Stimulated activated CD4-positive, alpha-beta T cell treated with anti-CD3 and anti-CD28 coated beads, TNF-alpha, amount 100 ng/mL, for 24 hours (primary cell): ENCODE measurements around the gene ADGRA1.

Experiments used
- DNase-seq, 3 experiments: peaks; one replicate each; pipeline ENCODE4 v3.0.0-alpha.2; 2020; ENCODE audit warnings: low read depth in 3 of 3

Gene ADGRA1

DNA sequence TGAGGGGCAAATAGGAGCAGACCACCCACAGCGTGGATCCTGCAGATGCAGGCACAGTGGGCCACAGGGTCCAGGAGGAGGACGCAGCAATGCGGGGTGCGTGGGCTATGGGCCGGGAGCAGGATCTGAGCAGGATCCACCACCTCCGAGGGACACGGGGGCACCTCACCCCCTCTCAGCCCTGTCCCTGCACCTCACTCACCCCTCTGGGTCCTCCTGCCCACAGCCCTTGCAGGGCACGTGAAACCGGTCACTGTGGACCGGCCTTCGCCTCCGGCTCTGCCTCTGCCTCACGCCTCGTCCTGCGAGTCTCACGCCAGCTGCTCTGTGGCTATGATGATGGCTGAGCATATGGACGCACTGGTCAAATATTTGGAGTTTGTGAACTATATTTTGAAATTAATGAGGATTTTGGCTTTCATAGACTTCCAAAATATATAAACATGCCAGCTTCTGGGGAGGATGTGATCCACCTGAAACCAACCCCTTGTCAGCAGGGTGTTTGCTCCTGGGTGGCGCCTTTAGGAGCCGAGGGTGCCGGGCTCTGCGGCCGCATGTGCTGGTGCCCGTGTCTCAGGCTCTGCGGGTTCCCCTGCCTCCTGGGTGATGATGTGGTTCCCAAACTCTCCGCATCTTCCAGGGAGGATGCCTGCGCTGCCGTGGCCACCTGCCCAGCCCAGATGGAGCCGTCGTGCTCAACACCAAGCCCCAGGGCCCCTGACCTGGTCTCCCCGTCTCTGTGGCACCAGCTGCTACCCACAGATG lies 11.3 kb upstream of the ADGRA1 start:
- no peak for DNase-seq

DNA sequence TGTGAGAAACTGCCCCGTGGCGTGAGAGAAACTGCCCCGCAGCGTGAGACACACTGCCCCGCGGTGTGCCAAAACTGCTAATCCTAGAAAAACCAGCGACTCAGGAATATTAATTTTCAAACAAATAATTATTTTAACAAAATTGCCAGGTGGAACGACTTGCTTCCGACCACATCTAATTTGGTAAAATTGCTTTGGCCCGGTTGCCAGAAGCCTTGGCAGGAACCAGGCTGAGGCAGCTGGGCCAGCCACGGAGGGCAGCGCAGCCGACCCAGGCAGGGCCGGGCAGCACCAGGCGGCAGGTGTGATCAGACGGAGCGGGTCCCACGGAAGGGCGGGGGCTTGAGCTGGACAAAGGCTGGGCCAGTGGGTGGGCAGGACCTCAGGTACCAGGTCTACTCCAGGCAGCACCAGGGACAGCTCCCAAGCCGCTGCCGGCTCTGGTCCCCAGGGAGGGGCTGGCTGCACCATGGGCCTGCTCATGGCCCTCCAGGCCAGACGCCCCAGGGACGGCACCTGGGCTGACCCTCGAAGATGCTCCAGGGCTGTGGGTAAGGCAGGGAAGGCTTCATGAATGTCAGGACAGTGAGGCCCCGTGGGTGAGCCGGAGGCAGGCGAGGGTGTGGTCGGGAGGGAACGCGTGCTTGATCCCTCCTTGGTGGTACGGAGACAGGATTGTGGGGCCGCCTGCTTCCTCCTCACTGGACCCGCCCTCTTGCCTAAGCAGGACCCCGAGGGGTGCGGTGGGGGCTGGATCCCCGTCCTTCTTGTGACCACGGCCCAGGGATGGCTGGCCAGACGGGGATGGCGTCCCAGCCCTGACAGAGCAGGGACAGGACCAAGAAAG lies 7.7 kb upstream of the ADGRA1 start:
- no peak for DNase-seq

DNA sequence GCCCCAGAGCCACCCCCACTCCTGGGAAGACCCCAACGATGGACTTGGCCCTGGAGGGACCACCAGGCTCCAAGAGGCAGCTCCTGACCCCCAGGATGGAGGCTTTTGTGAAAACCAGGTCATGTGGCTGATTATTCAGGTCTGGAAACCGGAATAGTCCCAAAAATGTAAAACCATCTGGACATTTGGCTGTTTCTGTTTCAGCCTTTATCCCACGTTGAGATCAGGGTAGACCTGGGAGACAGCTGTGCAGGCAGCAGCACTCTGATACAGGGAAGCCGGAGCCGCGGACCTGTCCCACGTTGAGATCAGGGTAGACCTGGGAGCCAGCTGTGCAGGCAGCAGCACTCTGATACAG lies 7.1 kb upstream of the ADGRA1 start:
- no peak for DNase-seq

DNA sequence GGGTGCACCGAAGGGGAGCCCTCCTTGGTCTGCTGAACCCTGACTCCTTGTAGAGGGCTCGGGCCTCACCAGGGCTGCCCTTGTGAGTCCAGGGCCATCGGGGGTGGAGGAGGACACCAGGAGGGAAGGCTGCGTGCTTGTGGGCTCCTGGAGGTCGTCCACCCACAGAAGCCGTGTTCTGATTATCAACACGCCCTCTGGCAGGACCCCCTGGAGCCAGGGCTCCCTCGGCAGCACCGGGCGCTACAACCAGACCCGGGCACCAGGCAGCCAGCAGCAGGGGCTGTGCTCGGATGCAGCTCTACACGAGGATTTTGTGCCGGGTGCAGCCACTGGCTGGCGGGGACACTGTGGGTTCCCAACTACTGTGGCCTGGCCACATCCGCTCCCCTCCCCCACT lies 6.1 kb upstream of the ADGRA1 start:
- no peak for DNase-seq

DNA sequence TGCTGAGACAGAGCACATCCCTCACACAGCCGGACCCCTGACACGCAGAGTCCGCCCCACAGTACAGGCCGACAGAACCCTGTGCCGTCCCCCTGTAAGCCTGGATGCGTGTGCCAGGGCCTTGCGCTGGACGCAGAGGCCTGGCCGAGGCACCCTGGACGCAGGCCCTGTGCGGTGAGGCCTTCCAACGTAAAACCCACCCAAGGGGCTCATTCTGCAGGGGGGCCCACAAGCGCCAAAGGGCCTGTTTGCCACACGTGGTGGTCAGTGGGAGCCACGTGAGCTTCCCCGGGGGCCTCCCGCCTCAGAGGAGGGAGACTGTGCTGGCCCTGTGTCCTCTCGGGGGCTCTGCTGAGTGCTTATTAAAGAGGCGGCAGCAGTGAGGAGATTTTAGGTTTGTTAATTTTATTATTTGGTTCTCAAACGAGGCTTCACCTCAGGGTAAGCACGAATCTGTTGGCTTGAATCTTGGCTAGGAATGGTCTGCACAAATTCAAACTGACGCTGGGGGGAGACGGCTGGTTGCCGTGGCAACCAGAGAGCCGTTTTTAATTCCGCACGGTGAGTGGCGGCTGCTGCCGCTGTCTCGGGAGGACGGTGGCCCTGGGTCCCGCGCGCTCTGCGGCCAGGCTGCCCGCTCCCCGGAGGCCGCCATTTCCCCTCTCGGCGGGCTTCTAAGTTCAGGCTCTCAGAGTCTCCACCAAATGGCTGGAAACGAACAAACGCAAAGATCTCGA lies 4.9 kb upstream of the ADGRA1 start:
- no peak for DNase-seq

DNA sequence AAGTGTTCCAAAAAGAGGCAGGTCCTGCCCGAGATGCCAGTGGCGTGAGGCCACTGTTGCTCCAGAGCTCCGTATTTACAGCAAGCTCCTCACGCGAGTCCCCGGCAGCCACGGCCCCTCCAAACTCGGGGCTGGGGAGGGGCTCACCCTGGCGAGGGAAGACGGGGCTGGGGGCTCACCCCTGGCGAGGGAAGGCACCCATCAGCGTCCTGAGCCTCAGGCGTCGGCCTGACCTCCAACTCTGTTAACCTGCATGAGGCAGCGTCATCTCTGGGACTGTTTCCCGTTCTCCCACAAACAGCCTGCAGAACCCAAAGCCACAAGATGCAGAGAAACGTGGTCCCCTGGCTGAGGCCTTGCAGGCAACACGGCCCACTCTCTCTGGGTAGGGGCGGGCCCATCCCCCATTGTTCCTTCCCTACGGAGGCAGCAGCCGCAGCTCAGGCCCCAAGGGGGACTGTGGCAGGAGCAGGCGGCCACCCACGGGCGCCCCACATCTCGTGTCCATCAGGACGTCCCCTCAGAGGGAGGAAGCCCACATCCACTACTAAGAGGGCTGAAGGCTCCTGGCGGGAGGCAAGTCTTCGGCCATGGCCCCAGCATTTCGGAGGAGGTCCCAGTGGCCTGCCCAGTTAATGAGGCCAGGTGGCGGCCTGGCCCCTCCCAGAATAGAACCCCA lies 4.2 kb upstream of the ADGRA1 start:
- DNase-seq: no peak

DNA sequence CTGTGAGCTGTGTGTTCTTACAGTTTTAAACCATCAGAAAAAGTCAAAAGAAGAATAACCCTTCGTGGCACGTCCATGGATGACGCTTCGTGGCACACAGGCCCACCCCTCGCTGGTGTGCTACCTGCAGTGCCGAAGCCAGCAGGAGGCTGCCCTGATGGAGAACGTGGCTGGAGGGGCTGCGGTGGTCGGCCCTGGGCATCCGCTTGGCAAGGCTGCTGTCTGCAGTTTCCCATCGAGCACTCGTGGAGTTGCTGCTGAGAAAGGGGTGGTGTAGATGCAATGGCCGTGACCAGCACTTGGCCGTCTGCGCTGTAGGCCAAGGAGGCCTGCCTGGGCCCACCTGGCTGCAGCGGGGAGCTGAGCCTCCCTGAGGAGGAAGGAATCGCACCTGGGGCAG lies 3.2 kb upstream of the ADGRA1 start:
- no peak for DNase-seq

DNA sequence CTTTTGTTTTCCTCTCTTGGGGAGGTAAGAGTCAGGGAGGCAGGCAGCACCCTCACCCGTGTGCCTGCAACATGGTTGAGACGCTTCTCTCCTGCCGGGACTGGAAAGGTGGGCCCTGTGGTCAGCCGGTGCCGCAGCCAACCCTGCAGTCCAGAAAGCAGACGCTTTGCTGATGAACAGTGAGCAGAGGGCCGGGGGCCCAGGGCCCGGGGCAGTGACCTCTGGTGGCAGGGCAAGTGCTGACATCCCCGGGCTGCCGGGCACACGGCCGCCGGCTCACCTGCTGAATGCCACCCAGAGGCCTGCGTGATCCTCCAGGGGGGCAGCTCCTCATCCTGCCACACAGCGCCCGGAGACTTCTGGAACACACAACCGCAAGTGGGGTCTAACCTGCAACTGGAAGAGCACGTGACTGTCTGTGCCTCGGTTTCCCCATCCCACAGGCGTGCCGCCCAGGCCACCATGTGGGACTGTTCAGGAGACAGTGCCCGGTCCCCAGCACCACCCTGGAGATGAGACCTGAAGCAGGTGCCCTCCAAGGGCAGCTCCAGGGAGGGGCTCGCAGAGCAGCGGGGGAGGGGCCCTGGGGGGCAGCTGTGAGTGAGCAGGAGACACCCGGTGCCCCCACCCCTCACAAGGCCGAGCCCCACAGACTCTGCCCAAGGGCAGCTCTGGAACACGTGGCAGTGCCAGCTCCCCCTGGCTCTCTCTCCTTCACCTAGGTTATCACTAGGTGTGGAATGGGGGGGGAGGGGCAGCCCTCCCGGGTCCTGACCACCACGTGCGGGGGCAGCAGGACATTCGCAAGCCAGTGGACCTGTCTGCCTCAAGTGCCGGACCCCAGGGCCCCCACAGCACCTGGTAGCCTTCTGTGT lies 2.2 kb upstream of the ADGRA1 start:
- DNase-seq: no peak

DNA sequence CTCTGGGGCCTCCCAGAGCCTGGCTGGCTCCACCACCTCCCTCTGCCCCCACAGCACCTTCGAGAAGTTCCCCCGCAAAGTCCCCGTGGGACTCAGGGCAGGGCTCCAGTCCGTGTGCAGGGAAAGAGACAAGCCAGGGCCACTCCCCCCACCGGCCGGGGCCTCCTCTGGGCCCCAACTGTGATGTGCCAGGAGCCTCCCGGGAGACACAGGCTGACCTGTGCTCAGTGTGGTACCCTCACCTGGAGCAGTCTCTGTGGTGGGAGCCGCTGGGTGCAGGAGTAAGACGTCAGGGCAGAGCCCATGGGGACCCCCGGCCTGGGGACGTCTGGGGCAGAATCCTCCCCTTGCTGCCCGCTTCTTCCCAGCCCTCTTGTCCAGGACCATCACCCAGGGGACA lies 1.5 kb upstream of the ADGRA1 start:
- no peak for DNase-seq

DNA sequence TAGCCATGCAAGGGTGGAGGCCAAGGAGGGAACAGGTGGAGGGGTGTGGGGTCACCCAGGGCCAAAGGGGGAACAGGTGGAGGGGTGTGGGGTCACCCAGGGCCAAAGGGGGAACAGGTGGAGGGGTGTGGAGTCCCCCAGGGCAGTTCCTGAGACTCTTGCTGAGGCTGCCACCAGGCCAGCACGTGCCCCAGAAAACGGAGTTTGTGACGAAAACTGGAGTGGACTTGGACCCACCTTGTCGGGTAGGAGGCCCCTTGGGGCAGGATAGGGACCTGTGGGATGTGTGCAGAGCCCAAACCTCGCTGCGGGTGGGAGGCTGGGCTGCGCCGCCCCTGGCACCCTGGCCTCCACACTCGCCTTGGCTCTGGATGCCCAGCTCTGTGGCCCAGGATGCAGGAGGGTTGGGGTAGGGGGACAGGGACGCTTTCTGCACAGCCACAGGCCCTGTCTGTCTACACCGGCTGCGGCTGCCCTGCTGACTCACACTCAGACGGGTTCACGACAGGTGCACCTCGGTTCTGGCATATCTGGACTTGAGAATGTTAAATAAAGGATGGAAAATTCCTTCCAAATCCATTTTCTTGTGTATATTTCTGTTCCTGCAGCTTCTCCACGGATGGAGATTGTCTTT lies 562 bp upstream of the ADGRA1 start:
- no peak for DNase-seq

DNA sequence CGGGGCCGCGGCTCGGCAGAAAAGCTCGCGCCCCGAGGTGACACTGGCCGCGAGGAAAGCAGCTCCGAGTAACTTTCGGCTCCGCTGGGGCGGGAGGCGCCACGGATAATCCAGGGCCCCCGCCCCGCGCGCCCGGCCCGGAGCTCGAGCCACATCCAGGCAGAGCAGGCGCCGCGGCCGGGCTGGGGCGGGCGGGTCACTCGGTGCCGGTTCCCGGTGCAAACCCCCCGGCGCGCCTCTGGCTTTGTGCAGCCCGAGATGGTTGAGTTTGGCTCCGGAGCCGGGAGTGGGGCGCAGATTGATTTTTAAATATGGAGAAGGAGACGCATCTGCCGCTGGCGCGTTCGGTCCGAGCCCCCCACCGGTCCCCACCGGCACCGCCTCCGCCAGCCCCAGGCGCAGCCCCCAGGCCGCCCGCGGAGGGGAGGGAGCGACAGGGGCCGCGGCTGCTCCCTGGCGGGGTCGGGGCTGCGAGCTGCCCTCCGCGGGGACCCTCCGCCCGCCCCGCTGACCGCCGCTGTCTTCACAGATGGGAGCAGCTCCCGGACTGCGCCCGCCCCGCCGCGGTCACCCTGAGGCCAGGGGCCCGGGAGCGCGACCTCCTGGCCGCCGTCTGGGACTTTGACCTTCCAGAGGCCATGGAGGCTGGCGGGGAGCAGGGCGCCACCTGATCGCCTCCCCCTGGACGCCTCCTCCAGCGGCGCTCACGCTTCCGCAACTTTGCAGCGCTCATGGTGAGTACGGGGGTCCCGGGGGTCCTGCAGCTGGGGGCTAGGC lies 643 bp downstream of the ADGRA1 start:
- DNase-seq: no peak

DNA sequence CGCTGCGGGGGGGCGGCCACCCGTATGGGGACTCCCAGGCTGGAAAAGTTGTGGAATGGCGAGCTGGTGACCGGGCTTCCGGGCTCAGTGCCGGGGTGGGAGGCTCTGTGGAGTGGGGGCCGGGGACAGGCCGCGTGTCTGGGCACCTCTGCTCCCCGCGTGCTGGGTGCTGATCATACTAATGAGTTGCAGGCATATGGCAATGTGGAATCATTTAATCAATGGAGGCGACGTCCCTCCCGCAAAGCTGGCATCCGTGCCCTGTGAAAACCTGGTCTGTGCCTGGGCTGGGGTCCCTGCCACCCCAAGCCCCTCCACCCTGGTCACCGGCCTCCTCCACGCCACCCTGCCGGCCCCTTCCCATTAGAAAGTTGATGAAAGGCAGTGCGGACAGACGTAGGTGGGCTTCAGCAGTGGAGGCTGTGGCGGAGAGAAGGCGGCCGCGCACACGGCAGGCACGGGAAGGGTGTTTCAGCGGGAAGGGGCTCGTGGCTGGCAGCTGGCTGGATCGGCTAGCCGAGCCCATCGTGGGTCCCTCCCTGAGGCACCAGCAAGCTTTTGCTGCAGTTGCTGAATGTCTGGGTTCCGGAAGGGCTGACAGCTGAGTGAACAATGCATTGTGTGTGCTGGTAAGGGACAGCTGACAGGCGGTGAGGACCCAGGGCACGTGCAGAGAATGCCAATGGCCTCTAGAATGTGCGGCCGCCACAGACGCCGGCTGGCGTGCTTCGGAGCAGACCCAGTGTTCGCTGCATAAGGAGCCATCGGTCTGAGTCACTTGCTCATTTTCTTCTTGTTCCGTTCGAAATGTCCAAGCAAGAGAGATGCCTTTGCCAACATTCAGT lies 1.5 kb downstream of the ADGRA1 start:
- DNase-seq: no peak

DNA sequence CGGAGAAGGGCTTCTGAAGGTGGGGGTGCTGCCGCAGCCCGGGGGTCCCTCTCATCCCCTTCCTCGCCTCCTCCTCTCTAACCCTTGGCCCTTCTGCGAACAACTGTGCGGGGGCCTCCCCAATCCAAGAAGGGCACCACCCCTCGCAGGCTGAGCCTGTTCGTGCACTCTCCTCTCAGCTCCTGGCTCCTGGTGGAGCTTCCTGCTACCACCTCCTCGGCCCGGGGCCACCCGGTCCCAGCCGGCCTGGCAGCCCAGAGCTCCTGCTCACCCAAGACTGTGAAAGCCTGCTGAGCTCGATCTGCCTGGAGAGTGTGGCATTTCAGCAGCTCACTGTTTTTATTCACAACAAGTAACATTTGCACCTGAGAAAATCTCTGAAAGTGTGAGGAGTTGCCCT lies 2.4 kb downstream of the ADGRA1 start:
- DNase-seq: no peak

DNA sequence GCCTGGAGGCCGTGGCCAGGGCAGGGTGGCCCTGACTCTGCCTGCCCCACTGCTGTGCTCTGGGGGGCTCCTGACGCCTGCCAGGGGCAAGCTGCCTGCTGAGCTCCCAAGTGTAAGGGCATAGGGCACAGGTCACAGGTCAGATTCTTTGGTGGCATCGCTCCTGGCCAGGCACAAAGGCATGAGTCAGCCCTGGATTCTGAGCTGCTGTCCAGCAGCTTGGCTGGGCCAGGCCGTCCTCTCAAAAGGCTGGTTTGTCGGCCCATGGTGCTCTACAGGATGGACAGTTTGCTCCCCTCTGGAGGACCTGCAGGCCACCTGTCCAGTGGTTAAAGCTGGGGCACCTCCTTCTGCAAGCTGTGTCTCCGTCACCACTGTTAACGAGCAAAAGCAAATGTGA lies 2.9 kb downstream of the ADGRA1 start:
- DNase-seq: no peak

DNA sequence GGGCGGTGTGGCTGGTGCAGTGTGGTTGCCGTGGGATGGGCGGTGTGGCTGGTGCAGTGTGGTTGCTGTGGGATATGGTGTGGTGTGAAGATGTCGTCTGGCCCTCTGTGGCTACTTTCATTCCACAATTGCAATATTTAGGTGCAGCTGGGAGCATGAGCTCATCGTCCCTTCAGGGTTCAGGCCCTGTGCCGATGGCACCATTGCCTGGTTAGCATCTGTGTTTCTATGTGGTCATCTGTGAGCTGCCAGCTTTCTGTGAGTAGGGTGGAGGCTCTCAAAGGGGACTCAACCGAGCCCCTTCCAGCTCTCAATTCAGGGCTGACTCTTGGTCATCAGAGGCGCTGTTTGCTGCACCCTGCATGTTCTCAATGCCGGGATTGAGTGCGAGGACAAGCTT lies 3.6 kb downstream of the ADGRA1 start:
- DNase-seq: no peak

DNA sequence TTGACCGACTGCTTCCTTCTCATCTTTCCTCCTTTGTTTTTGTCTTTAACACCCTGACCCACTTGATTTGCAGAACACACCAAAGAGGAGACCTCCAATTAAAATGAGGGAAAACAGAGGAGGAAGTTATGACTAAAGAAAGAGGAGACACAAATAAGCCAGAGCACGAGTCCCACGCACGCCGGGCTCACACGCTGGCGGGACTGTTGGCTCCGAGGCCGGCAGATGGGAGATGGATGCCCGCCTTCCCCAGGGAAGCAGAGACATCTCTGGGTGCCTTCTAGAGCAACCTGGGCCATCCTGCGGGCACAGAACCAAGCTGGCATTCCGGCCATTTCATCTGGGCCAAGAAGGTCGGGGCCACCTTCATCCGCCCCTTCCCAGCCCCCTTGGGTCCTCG lies 5.6 kb downstream of the ADGRA1 start:
- DNase-seq: no peak

DNA sequence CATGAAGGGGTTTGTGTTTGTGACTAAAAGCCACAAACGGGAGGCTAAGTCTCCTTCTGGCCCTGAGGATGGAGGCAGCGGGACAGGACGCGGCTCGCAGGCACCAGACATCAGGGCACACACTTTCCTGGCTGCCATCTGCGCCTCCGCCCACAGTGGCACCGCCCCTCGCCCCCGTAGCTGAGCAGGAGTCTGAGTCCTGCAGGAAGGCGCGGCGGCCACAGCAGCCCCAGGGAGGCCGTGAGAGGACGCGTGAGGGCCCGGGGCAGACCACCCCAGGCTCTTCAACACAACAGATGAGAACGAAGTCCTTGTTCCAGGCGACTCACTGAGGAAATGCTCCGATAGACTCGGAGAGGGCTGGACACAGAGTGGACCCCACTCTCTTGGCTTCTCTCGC lies 6.6 kb downstream of the ADGRA1 start:
- no peak for DNase-seq

DNA sequence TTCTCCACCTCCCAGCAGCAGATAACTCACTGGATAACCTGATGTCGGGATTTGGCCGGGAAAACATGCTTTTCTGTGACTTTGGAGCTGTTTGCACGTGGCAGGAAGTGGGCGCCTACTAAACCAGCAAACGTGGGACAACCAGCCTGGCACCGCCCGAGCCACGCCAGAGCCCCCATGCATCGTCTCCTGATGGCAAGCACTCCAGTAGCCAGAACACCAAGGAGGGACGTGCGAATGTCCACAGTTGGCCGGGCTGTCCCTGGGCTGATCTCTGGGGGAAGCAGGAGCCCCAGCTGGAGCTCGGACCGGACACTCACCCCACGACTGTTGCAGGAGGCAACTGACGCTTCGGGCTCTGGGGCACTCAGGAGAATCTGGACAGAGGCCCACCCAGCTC lies 7.1 kb downstream of the ADGRA1 start:
- no peak for DNase-seq

DNA sequence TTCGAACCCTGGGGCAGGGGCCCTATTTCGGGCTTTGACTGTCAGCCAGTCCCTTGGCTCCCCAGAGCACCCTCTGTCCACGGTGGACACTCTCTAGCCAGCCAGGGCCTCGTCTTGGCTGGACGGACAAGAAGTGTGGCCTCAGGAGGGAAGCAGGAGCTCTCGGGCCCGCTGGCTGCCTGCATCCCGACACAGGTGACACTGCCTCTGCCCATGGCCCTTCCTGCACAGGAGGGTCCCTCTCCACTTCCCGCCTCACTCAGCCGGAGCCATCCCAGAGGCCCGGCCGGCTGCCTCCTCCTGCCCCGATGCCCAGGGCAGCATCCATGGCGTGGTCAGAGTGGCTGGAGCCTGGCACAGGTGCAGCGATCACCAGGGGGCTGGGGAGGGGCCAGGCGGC lies 7.9 kb downstream of the ADGRA1 start:
- DNase-seq: no peak
